GM12872 (cell line): ENCODE data around the gene SUGCT.

Experiments used
- CTCF ChIP-seq: IDR thresholded peaks from 3 replicates; pipeline ENCODE4 v1.5.1; 2011; ENCODE audit warnings: low read depth, mild to moderate bottlenecking, low read length, moderate library complexity; ENCODE audit not compliant: insufficient read depth

Gene SUGCT

GRCh38 chr7:40866601-40867000, 731.8 kb downstream of the SUGCT start:
- TF ChIP-seq CTCF = no peak

- TF ChIP-seq CTCF = no peak
Observed at GRCh38 chr7:40870108-40870507, 735.3 kb downstream of the SUGCT start.

GRCh38 chr7:40873248-40873647, 738.4 kb downstream of the SUGCT start:
- no peak for TF ChIP-seq CTCF

GRCh38 chr7:40874756-40875155, 740.0 kb downstream of the SUGCT start:
- no peak for TF ChIP-seq CTCF

GRCh38 chr7:40876601-40877000, 741.8 kb downstream of the SUGCT start:
- TF ChIP-seq CTCF = no peak

- no peak for TF ChIP-seq CTCF
Observed at GRCh38 chr7:40879941-40880543, 745.2 kb downstream of the SUGCT start.

GRCh38 chr7:40880581-40880980, 745.8 kb downstream of the SUGCT start:
- no peak for TF ChIP-seq CTCF
